Measurements from ENCODE around the gene EVA1B.

DNA sequence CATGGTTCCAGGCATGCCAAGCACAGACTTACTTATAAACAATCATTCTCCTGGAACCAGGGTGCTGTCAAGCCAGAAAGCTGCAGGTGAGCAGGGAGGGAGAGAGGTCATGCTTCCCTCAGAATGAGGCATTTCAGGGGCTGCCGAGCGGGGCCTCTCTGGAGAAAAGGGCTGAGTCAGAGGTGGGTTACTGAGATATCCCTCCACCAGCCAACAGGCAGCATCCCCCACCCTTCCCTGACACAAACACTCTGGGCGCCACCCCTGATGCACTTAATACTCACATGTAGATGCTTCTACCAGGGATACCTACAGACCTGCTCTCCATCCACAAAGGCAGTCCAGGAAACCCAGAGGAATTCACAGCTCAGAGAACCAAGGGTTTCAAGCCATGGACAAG lies 49.2 kb upstream of the EVA1B start:
- TF ChIP-seq POLR2A (IDR thresholded peaks at IDR 0.05): no peak
- TF ChIP-seq, protein P1, sequence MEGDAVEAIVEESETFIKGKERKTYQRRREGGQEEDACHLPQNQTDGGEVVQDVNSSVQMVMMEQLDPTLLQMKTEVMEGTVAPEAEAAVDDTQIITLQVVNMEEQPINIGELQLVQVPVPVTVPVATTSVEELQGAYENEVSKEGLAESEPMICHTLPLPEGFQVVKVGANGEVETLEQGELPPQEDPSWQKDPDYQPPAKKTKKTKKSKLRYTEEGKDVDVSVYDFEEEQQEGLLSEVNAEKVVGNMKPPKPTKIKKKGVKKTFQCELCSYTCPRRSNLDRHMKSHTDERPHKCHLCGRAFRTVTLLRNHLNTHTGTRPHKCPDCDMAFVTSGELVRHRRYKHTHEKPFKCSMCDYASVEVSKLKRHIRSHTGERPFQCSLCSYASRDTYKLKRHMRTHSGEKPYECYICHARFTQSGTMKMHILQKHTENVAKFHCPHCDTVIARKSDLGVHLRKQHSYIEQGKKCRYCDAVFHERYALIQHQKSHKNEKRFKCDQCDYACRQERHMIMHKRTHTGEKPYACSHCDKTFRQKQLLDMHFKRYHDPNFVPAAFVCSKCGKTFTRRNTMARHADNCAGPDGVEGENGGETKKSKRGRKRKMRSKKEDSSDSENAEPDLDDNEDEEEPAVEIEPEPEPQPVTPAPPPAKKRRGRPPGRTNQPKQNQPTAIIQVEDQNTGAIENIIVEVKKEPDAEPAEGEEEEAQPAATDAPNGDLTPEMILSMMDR (IDR thresholded peaks at IDR 0.05): no peak

Data from heart left ventricle (tissue), 13 donors.